Breast epithelium (tissue), 4 donors: ENCODE results near the gene SIL1. TPM values are rescaled to one million over a fixed set of nuclear protein-coding genes. Genes with fewer than 3 reads are reported as not detected.

Experiments
- DNase-seq, 2 donors: peaks; one replicate each; pipeline ENCODE4 v3.0.0-alpha.2; 2019; ENCODE audit warnings: low spot score in 2 of 2
- H3K27ac ChIP-seq, 2 donors: fragments of 200-600 bp; sonication (generic) in 1 of 2; one replicate each; pipeline ENCODE4 v1.5.1; 2016 to 2019; ENCODE audit warnings: mild to moderate bottlenecking in 1 of 2
- H3K27me3 ChIP-seq, 2 donors: fragments of 200-600 bp; sonication (generic) in 1 of 2; one replicate each; pipeline versions ENCODE4 v1.5.1 to v1.6.0; 2017 to 2019; ENCODE audit warnings: control low read depth in 1 of 2, mild to moderate bottlenecking in 1 of 2
- H3K36me3 ChIP-seq: fragments of 200-600 bp; one replicate; pipeline ENCODE4 v1.5.1; 2019
- H3K4me1 ChIP-seq, 2 donors: fragments of 200-600 bp; sonication (generic); one replicate each; pipeline ENCODE4 v1.5.1; 2016 to 2019; ENCODE audit warnings: control low read depth in 1 of 2
- H3K4me3 ChIP-seq, 3 donors: fragments of 200-600 bp; sonication (generic); 1 replicate in 2 of 3; 2 replicates in 1 of 3; pipeline ENCODE4 v1.5.1; 2016 to 2019; ENCODE audit warnings: mild to moderate bottlenecking in 3 of 3, moderate library complexity in 2 of 3
- H3K9me3 ChIP-seq, 2 donors: fragments of 200-600 bp; sonication (generic) in 1 of 2; one replicate each; pipeline ENCODE4 v1.5.1; 2016 to 2019; ENCODE audit warnings: control low read depth in 1 of 2
- CTCF ChIP-seq, 3 donors: fragments of 450-650 bp; IDR thresholded peaks; one replicate each; pipeline ENCODE4 v1.5.1; 2016 to 2017; ENCODE audit warnings: antibody characterized with exemption in 3 of 3, mild to moderate bottlenecking in 3 of 3, moderate library complexity in 3 of 3
- POLR2A ChIP-seq: fragments of 450-650 bp; IDR thresholded peaks from one replicate; pipeline ENCODE4 v1.6.1; 2016; ENCODE audit warnings: antibody characterized with exemption, mild to moderate bottlenecking, moderate library complexity
- POLR2AphosphoS5 ChIP-seq, 3 donors: sonication (generic); formaldehyde crosslinking; IDR thresholded peaks; one replicate each; pipeline ENCODE4 v1.6.1; 2017; ENCODE audit warnings: antibody characterized with exemption in 3 of 3
- intact Hi-C: fragments of 100-400 bp; cut with DNase I; formaldehyde crosslinking; loops from one replicate; pipeline ENCODE4 v1.15.1; 2023; ENCODE audit warnings: low total_unique reads
- total RNA-seq, 3 donors: library from RNA; depleted of rRNA; stranded (reverse); fragments of >200 nt; gene quantifications; one replicate each; pipeline ENCODE4 v1.1.0, GENCODE V29; 2016

Gene SIL1
- total RNA-seq, 3 donors from 2014 or later, result 29.9 to 63.9 (median 48.2) TPM

DNA sequence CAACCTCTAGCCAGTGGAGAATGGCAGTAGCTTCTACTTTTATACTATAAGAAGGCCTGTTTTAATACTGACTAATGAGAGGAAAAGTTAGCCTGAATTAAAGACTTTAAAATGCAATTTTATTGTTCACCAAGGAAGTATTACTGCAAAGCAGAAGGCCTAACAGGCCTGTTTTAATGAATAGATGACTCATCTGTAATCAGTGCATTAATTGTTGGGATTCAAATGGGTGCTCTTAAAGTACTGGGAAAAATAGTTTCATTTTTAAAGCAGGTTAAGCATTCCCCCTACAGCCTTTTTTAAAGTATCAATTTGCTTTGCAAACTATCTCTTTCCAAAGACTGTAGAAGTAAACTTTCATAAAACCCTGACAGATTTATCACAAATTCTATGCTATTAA, 147.7 kb downstream of the SIL1 start:
- intact Hi-C loops, result no loop called here
- H3K27ac ChIP-seq, result no peak overlapping the region

GRCh38 chr5:139049780-139050179, 148.4 kb downstream of the SIL1 start:
- no peaks in the 10 kb centered on the region for H3K9me3 ChIP-seq
- no peaks in the 10 kb centered on the region for H3K27me3 ChIP-seq
- TF ChIP-seq POLR2A (no peak), CTCF (IDR thresholded peaks at IDR 0.05) (no peak), POLR2AphosphoS5 (IDR thresholded peaks at IDR 0.05) (no peak)
- H3K4me1 ChIP-seq, result peaks cover 0 to 4% of the 10 kb centered on the region in 2 donors
- intact Hi-C loops, result no loop called here
- no peak overlapping the region for H3K4me3 ChIP-seq
- H3K27ac ChIP-seq, result no peak overlapping the region
- no peak for DNase-seq
- no peaks in the 10 kb centered on the region for H3K36me3 ChIP-seq

More for the DNA sequence above, 147.7 kb downstream of the SIL1 start:
- no peak for TF ChIP-seq POLR2AphosphoS5 (IDR thresholded peaks at IDR 0.05)
- TF ChIP-seq POLR2A, result no peak
- TF ChIP-seq CTCF (IDR thresholded peaks at IDR 0.05), result no peak
- Histone ChIP-seq H3K9me3 (no peaks in the 10 kb centered on the region), H3K4me3 (no peak overlapping the region), H3K27me3 (no peaks in the 10 kb centered on the region), H3K36me3 (no peaks in the 10 kb centered on the region), H3K4me1 (peaks cover 0 to 4% of the 10 kb centered on the region in 2 donors)
- DNase-seq, result no peak

- no peaks in the 10 kb centered on the region for H3K36me3 ChIP-seq
- TF ChIP-seq CTCF (IDR thresholded peaks at IDR 0.05) (no peak), POLR2AphosphoS5 (IDR thresholded peaks at IDR 0.05) (no peak), POLR2A (no peak)
- intact Hi-C loops, result no loop called here
Observed at GRCh38 chr5:139046551-139046950, 151.6 kb downstream of the SIL1 start.

GRCh38 chr5:139043157-139043905, 154.8 kb downstream of the SIL1 start:
- no peak overlapping the region for H3K4me3 ChIP-seq
- no peaks in the 10 kb centered on the region for H3K4me1 ChIP-seq
- H3K9me3 ChIP-seq, result no peaks in the 10 kb centered on the region
- DNase-seq, result no peak
- H3K36me3 ChIP-seq, result no peaks in the 10 kb centered on the region
- intact Hi-C loops, result no loop called here
- no peaks in the 10 kb centered on the region for H3K27me3 ChIP-seq
- no peak for TF ChIP-seq POLR2AphosphoS5 (IDR thresholded peaks at IDR 0.05)
- no peak for TF ChIP-seq CTCF (IDR thresholded peaks at IDR 0.05)
- TF ChIP-seq POLR2A, result no peak
- H3K27ac ChIP-seq, result no peak overlapping the region

More at GRCh38 chr5:139046551-139046950, 151.6 kb downstream of the SIL1 start:
- Histone ChIP-seq H3K27me3 (no peaks in the 10 kb centered on the region), H3K9me3 (no peaks in the 10 kb centered on the region), H3K4me1 (peaks cover 0 to under 1% of the 10 kb centered on the region in 2 donors), H3K27ac (no peak overlapping the region), H3K4me3 (no peak overlapping the region)
- DNase-seq, result no peak

GRCh38 chr5:139040081-139040480, 158.1 kb downstream of the SIL1 start:
- no peaks in the 10 kb centered on the region for H3K9me3 ChIP-seq
- no peaks in the 10 kb centered on the region for H3K36me3 ChIP-seq
- H3K4me3 ChIP-seq, result no peak overlapping the region
- DNase-seq, result no peak
- intact Hi-C loops, result no loop called here
- H3K27me3 ChIP-seq, result no peaks in the 10 kb centered on the region
- no peak overlapping the region for H3K27ac ChIP-seq
- H3K4me1 ChIP-seq, result no peaks in the 10 kb centered on the region
- TF ChIP-seq CTCF (IDR thresholded peaks at IDR 0.05) (no peak), POLR2A (no peak), POLR2AphosphoS5 (IDR thresholded peaks at IDR 0.05) (no peak)
